DMS 273 (cell line): ENCODE results near the gene IL25.
"Not testable (repeated sequence)": the region's sequence is repeated elsewhere in the genome, so short reads cannot be mapped to it uniquely, and the experiment has no call there.

Experiments used
- DNase-seq: peaks from one replicate; lab custom pipeline; 2025; ENCODE audit not compliant: unreplicated experiment; lab: John Stamatoyannopoulos, UW

IL25 gene

GRCh38 chr14:23387916-23388882 lies 15.6 kb downstream of the IL25 start:
- no peak for DNase-seq

GRCh38 chr14:23388996-23389395 lies 16.4 kb downstream of the IL25 start:
- no peak for DNase-seq

GRCh38 chr14:23389396-23389795 lies 16.8 kb downstream of the IL25 start:
- no peak for DNase-seq

- DNase-seq = not testable (repeated sequence)
Measured at GRCh38 chr14:23389871-23390270, 17.3 kb downstream of the IL25 start.

GRCh38 chr14:23392613-23393012 lies 20.0 kb downstream of the IL25 start:
- no peak for DNase-seq

- DNase-seq = no peak
Measured at GRCh38 chr14:23396126-23396525, 23.5 kb downstream of the IL25 start.

- no peak for DNase-seq
Measured at GRCh38 chr14:23396781-23397407, 24.3 kb downstream of the IL25 start.

- DNase-seq = no peak
Measured at GRCh38 chr14:23398348-23398747, 25.7 kb downstream of the IL25 start.

- no peak for DNase-seq
Measured at GRCh38 chr14:23399136-23399535, 26.5 kb downstream of the IL25 start.

- no peak for DNase-seq
Measured at GRCh38 chr14:23399591-23399990, 27.0 kb downstream of the IL25 start.

- not testable (repeated sequence) for DNase-seq
Measured at GRCh38 chr14:23400496-23401149, 28.0 kb downstream of the IL25 start.

GRCh38 chr14:23401291-23401690 lies 28.7 kb downstream of the IL25 start:
- no peak for DNase-seq

GRCh38 chr14:23402296-23403138 lies 29.9 kb downstream of the IL25 start:
- no peak for DNase-seq

GRCh38 chr14:23403139-23403438 lies 30.5 kb downstream of the IL25 start:
- DNase-seq = no peak

- DNase-seq = no peak
Measured at GRCh38 chr14:23403908-23404307, 31.3 kb downstream of the IL25 start.

- no peak for DNase-seq
Measured at GRCh38 chr14:23404331-23404900, 31.8 kb downstream of the IL25 start.

GRCh38 chr14:23405096-23405495 lies 32.5 kb downstream of the IL25 start:
- DNase-seq = no peak

GRCh38 chr14:23405516-23406025 lies 33.0 kb downstream of the IL25 start:
- DNase-seq = no peak

- DNase-seq = no peak
Measured at GRCh38 chr14:23406244-23406643, 33.6 kb downstream of the IL25 start.

- DNase-seq = no peak
Measured at GRCh38 chr14:23406725-23407355, 34.2 kb downstream of the IL25 start.
